Natural killer cell (primary cell): Measurements from ENCODE around the gene CYTH1. TPM values are rescaled to one million over a fixed set of nuclear protein-coding genes. Genes with fewer than 3 reads are reported as not detected.
A peak's percentile ranks its signal among the peaks of the same experiment; 100 is the strongest.

ENCODE experiments used
- ATAC-seq, 3 donors: fragments of 150-1000 bp in 2 of 3; fragments of 200-7000 bp in 1 of 3; cut with Tn5 transposase; 1 replicate in 1 of 3; 2 replicates in 2 of 3; pipeline ENCODE4 v1.10.0; 2021; ENCODE audit warnings: mild to moderate bottlenecking in 2 of 3, moderate library complexity in 2 of 3
- DNase-seq, 2 donors: peaks; one replicate each; pipeline versions ENCODE4 v3.0.0 to v3.0.0-alpha.2; 2013 to 2021; ENCODE audit warnings: mixed read lengths in 1 of 2
- H3K27ac ChIP-seq: one replicate; pipeline ENCODE4 v1.5.1; 2013; ENCODE audit warnings: mild to moderate bottlenecking, low read length
- H3K27me3 ChIP-seq: one replicate; pipeline ENCODE4 v1.6.1; 2013; ENCODE audit warnings: low read length; ENCODE audit not compliant: control insufficient read depth, insufficient read depth
- H3K36me3 ChIP-seq: one replicate; pipeline ENCODE4 v1.6.1; 2013; ENCODE audit warnings: low read length; ENCODE audit not compliant: control insufficient read depth, insufficient read depth
- H3K4me1 ChIP-seq: one replicate; pipeline ENCODE4 v1.6.1; 2013; ENCODE audit warnings: low read length; ENCODE audit not compliant: control insufficient read depth, insufficient read depth
- H3K4me3 ChIP-seq: one replicate; pipeline ENCODE4 v1.5.1; 2013; ENCODE audit warnings: low read length
- H3K9me3 ChIP-seq: one replicate; pipeline ENCODE4 v1.6.1; 2013; ENCODE audit warnings: low read length; ENCODE audit not compliant: control insufficient read depth, insufficient read depth
- H3K27ac Mint-ChIP-seq, 2 donors: one replicate each; pipeline ENCODE4 v1.8.0; 2022; ENCODE audit warnings: mild to moderate bottlenecking in 2 of 2, mixed read lengths in 2 of 2, moderate library complexity in 1 of 2
- H3K27me3 Mint-ChIP-seq, 2 donors: one replicate each; pipeline ENCODE4 v1.8.0; 2022; ENCODE audit warnings: low read depth in 2 of 2, mixed read lengths in 2 of 2
- H3K36me3 Mint-ChIP-seq: one replicate; pipeline ENCODE4 v1.8.0; 2022; ENCODE audit warnings: mixed read lengths
- H3K4me1 Mint-ChIP-seq, 2 donors: one replicate each; pipeline ENCODE4 v1.8.0; 2022; ENCODE audit warnings: mixed read lengths in 2 of 2
- H3K4me3 Mint-ChIP-seq: one replicate; pipeline ENCODE4 v1.8.0; 2022; ENCODE audit warnings: mild to moderate bottlenecking, moderate library complexity, mixed read lengths
- H3K9me3 Mint-ChIP-seq, 2 donors: one replicate each; pipeline ENCODE4 v1.8.0; 2022; ENCODE audit warnings: mixed read lengths in 2 of 2
- WGBS: methylation state at CpG from one replicate; pipeline ENCODE4 v1.1.7; 2013; ENCODE audit warnings: missing lambda C conversion rate; ENCODE audit not compliant: insufficient coverage; 5-methylcytosine and 5-hydroxymethylcytosine counted together
- intact Hi-C: fragments of 100-400 bp; cut with micrococcal nuclease; formaldehyde crosslinking; loops from one replicate; pipeline ENCODE4 v1.14.2; 2022
- total RNA-seq, 4 donors: library from RNA; stranded (reverse); fragments of 120-200 nt in 1 of 4; gene quantifications; one replicate each; pipeline versions ENCODE4 v1.2.3 to v1.2.4, GENCODE V29; 2013 to 2022
- TF ChIP-seq, protein P1 (sequence below): fragments of 200-600 bp; IDR thresholded peaks from one replicate; pipeline ENCODE4 v1.8.0; 2022; ENCODE audit warnings: antibody characterized with exemption

CYTH1 gene
- total RNA-seq, 3 donors from 2014 or later (not counting 1 experiment from before 2014, with no cell fraction given), result 437 to 514 (median 457) TPM

DNA sequence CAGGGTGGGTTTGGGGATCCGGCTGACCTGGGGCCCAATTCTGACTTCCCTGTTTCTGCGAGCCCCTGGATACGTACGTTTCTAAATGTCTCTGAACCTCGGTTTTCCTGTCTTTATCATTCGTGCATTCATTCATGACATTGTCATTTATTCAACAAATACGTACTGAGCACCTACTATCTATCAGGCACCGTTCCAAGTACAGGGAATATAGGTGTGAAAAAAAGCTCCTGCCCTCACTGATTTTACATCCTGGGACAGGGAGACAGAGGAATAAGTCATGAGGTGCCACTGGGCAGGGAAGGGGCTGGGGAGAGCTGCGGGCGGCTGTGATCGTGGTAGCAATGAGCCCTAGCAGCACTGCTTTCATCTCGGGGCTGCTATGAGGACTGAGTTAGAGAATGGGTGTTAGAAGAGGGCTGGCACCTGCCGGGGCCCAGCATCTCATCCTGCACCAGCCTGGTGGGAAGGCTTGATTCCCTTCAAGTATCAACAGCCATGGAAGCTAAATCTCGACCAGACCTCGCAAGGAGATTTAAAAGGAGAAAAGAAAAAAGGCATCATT, 116.6 kb downstream of the CYTH1 start:
- Histone ChIP-seq H3K27me3 (no peaks in the 10 kb centered on the region), H3K4me3 (no peak overlapping the region), H3K9me3 (no peaks in the 10 kb centered on the region), H3K36me3 (peaks cover 5% of the 10 kb centered on the region), H3K27ac (peak overlapping the region; percentile 2), H3K4me1 (peaks cover 25% of the 10 kb centered on the region)
- peak overlapping the region; percentile 67 for H3K4me3 Mint-ChIP-seq
- TF ChIP-seq, protein P1, sequence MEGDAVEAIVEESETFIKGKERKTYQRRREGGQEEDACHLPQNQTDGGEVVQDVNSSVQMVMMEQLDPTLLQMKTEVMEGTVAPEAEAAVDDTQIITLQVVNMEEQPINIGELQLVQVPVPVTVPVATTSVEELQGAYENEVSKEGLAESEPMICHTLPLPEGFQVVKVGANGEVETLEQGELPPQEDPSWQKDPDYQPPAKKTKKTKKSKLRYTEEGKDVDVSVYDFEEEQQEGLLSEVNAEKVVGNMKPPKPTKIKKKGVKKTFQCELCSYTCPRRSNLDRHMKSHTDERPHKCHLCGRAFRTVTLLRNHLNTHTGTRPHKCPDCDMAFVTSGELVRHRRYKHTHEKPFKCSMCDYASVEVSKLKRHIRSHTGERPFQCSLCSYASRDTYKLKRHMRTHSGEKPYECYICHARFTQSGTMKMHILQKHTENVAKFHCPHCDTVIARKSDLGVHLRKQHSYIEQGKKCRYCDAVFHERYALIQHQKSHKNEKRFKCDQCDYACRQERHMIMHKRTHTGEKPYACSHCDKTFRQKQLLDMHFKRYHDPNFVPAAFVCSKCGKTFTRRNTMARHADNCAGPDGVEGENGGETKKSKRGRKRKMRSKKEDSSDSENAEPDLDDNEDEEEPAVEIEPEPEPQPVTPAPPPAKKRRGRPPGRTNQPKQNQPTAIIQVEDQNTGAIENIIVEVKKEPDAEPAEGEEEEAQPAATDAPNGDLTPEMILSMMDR, result no peak
- no peaks in the 10 kb centered on the region for H3K36me3 Mint-ChIP-seq
- H3K27me3 Mint-ChIP-seq, result no peaks in the 10 kb centered on the region
- whole genome bisulfite sequencing, result 29% methylated on average over 15 of the region's 15 CpGs
- ATAC-seq (peak; percentile 45 to 63 (median 58)), DNase-seq (no peak)
- H3K27ac Mint-ChIP-seq, result peak overlapping the region; percentile 81 to 88
- intact Hi-C loops, result no loop called here
- H3K4me1 Mint-ChIP-seq, result peaks cover 28 to 43% of the 10 kb centered on the region in 2 donors
- no peaks in the 10 kb centered on the region for H3K9me3 Mint-ChIP-seq

DNA sequence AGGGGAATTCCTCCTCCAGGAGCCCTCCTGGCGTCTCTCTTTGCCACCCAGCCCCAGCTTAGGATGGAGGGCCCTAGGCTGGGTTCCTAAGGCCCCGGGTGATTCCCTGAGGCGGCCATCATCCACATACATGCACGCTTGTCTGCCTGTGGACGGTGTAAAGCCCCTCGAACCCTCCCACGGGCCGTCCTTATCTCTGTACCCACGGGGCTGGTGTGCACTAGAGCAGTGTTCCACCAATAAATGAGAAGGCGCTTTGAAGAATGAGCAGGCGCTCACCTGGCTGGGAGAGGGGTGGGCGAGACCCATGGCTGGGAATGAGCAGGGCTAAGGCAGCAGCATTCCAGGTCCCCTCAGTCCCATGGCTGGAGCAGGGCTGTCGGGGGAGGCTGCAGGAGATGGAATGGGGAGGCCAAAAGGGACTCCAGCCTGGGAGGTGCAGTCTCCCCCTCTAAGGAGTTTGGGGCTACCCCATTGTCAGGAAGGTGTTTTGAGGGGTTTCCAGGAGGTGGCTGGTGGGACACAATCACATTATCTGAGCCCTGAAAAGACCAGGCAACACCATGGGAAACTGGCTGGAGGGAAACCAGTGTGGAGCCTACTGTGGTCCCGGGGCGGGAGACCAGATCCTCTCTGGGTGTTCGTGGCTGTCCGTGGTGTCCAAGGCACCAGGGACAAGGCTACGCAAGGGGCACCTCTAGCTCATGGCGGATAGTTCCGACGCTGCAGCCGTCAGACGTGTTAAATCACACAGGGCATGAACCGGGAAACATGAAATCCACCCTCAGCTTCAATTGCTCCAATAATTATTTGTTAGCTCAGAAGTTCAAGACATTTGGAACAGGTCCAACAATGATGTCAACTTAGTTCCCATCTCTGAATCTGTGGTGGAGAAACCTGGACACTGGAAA, 117.3 kb downstream of the CYTH1 start:
- Histone ChIP-seq H3K27ac (no peak overlapping the region), H3K4me3 (no peak overlapping the region), H3K27me3 (no peaks in the 10 kb centered on the region), H3K4me1 (peaks cover 25% of the 10 kb centered on the region), H3K36me3 (peaks cover 3% of the 10 kb centered on the region), H3K9me3 (no peaks in the 10 kb centered on the region)
- H3K36me3 Mint-ChIP-seq, result no peaks in the 10 kb centered on the region
- ATAC-seq (no peak), DNase-seq (no peak)
- TF ChIP-seq, protein P1, result no peak
- H3K27ac Mint-ChIP-seq, result peak overlapping the region in 1 of 2 donors; percentile 81
- H3K9me3 Mint-ChIP-seq, result no peaks in the 10 kb centered on the region
- no peaks in the 10 kb centered on the region for H3K27me3 Mint-ChIP-seq
- H3K4me1 Mint-ChIP-seq, result peaks cover 28 to 41% of the 10 kb centered on the region in 2 donors
- intact Hi-C loops, result no loop called here
- peak overlapping the region; percentile 67 for H3K4me3 Mint-ChIP-seq
- 82% methylated on average over 24 of the region's 24 CpGs for WGBS

DNA sequence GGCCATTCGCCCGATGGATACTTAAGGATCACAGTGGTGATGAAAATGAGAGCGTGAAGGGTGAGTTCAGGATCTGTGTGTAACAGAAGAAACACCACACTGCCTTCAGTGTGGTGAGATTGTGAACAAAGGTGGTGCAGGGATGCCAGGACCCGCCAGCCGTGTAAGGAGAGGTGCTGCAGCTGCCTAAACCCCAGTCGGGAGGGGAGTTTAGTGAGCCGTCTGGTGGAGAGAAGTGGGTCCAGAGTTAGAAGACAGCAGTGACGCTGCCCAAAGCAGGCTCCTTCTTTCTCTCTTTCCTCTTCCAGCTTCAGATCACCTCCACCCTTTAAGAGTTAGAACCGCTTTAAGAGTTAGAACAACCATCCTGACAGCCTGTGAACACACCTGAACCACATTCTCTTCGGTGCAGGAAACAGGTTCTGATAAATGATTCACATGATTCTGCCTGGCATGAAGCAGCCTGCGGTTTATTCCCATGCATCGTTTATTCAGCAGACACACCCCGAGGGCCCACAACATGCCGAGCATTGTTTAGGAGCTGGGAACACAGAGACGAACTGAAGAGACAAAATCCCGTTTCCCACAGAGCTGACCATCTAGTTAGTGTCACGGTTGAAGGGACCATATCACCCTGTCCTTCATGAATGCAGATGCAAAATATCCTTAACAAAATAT, 120.8 kb downstream of the CYTH1 start:
- Histone ChIP-seq H3K9me3 (no peaks in the 10 kb centered on the region), H3K27ac (no peak overlapping the region), H3K4me3 (no peak overlapping the region), H3K27me3 (no peaks in the 10 kb centered on the region), H3K36me3 (no peaks in the 10 kb centered on the region), H3K4me1 (peaks cover 18% of the 10 kb centered on the region)
- no peaks in the 10 kb centered on the region for H3K27me3 Mint-ChIP-seq
- no peak overlapping the region for H3K4me3 Mint-ChIP-seq
- TF ChIP-seq, protein P1, result no peak
- no peak overlapping the region for H3K27ac Mint-ChIP-seq
- no peaks in the 10 kb centered on the region for H3K36me3 Mint-ChIP-seq
- ATAC-seq (no peak), DNase-seq (no peak)
- no peaks in the 10 kb centered on the region for H3K9me3 Mint-ChIP-seq
- intact Hi-C loops, result no loop called here
- peaks cover 20 to 27% of the 10 kb centered on the region in 2 donors for H3K4me1 Mint-ChIP-seq
- 87% methylated on average over 16 of the region's 17 CpGs for WGBS
